Activated T-helper 17 cell treated with anti-CD3 and anti-CD28 coated beads, Interleukin-2, amount 50 U/mL, for 72 hours (primary cell): Measurements from ENCODE around the gene SOX14. TPM values are rescaled to one million over a fixed set of nuclear protein-coding genes. Genes with fewer than 3 reads are reported as not detected.

ENCODE experiments used
- ATAC-seq: fragments of 150-1000 bp; cut with Tn5 transposase; replicated peaks from 2 replicates; pipeline ENCODE4 v1.10.0; 2021; ENCODE audit warnings: mild to moderate bottlenecking, moderate library complexity
- H3K27ac Mint-ChIP-seq: one replicate; pipeline ENCODE4 v1.8.0; 2022; ENCODE audit warnings: mixed read lengths
- H3K27me3 Mint-ChIP-seq: one replicate; pipeline ENCODE4 v1.8.0; 2022; ENCODE audit warnings: mixed read lengths
- H3K36me3 Mint-ChIP-seq: one replicate; pipeline ENCODE4 v1.8.0; 2022; ENCODE audit warnings: low read depth, mild to moderate bottlenecking, mixed read lengths
- H3K4me1 Mint-ChIP-seq: one replicate; pipeline ENCODE4 v1.8.0; 2022; ENCODE audit warnings: mixed read lengths
- H3K4me3 Mint-ChIP-seq: one replicate; pipeline ENCODE4 v1.8.0; 2022; ENCODE audit warnings: mild to moderate bottlenecking, mixed read lengths
- H3K9me3 Mint-ChIP-seq: one replicate; pipeline ENCODE4 v1.8.0; 2022; ENCODE audit warnings: mixed read lengths
- total RNA-seq, 2 donors: library from RNA; stranded (reverse); gene quantifications; one replicate each; pipeline ENCODE4 v1.2.3, GENCODE V29; 2022

The SOX14 gene
- total RNA-seq, 2 donors from 2014 or later = not detected

- no peaks in the 10 kb centered on the region for H3K9me3 Mint-ChIP-seq
- no peak overlapping the region for H3K27ac Mint-ChIP-seq
- H3K4me3 Mint-ChIP-seq = no peak overlapping the region
- no peaks in the 10 kb centered on the region for H3K36me3 Mint-ChIP-seq
- ATAC-seq = no peak
- H3K27me3 Mint-ChIP-seq = peaks cover 70% of the 10 kb centered on the region
- no peaks in the 10 kb centered on the region for H3K4me1 Mint-ChIP-seq
These were observed 621 bp downstream of the SOX14 start for GRCh38 chr3:137764563-137765309.

GRCh38 chr3:137765310-137766033 is 1.4 kb downstream of the SOX14 start:
- no peaks in the 10 kb centered on the region for H3K4me1 Mint-ChIP-seq
- peaks cover 67% of the 10 kb centered on the region for H3K27me3 Mint-ChIP-seq
- H3K4me3 Mint-ChIP-seq = no peak overlapping the region
- no peak for ATAC-seq
- no peak overlapping the region for H3K27ac Mint-ChIP-seq
- H3K36me3 Mint-ChIP-seq = no peaks in the 10 kb centered on the region
- H3K9me3 Mint-ChIP-seq = no peaks in the 10 kb centered on the region

GRCh38 chr3:137766041-137766875 is 2.1 kb downstream of the SOX14 start:
- Mint-ChIP-seq H3K36me3 (no peaks in the 10 kb centered on the region), H3K27ac (no peak overlapping the region), H3K4me1 (no peaks in the 10 kb centered on the region), H3K27me3 (peaks cover 60% of the 10 kb centered on the region), H3K9me3 (no peaks in the 10 kb centered on the region), H3K4me3 (no peak overlapping the region)
- ATAC-seq = no peak

GRCh38 chr3:137766876-137767537 is 2.9 kb downstream of the SOX14 start:
- Mint-ChIP-seq H3K27ac (no peak overlapping the region), H3K27me3 (peaks cover 60% of the 10 kb centered on the region), H3K9me3 (no peaks in the 10 kb centered on the region), H3K36me3 (no peaks in the 10 kb centered on the region), H3K4me3 (no peak overlapping the region), H3K4me1 (no peaks in the 10 kb centered on the region)
- no peak for ATAC-seq

GRCh38 chr3:137767538-137768360 is 3.6 kb downstream of the SOX14 start:
- Mint-ChIP-seq H3K4me1 (no peaks in the 10 kb centered on the region), H3K27me3 (peaks cover 60% of the 10 kb centered on the region), H3K9me3 (no peaks in the 10 kb centered on the region), H3K4me3 (no peak overlapping the region), H3K27ac (no peak overlapping the region), H3K36me3 (no peaks in the 10 kb centered on the region)
- ATAC-seq = no peak

- no peaks in the 10 kb centered on the region for H3K36me3 Mint-ChIP-seq
- H3K27me3 Mint-ChIP-seq = peaks cover 63% of the 10 kb centered on the region
- no peak overlapping the region for H3K4me3 Mint-ChIP-seq
- H3K9me3 Mint-ChIP-seq = no peaks in the 10 kb centered on the region
- H3K4me1 Mint-ChIP-seq = no peaks in the 10 kb centered on the region
- H3K27ac Mint-ChIP-seq = no peak overlapping the region
- ATAC-seq = no peak
These were observed 4.5 kb downstream of the SOX14 start for GRCh38 chr3:137768361-137769321.

GRCh38 chr3:137769322-137770065 is 5.4 kb downstream of the SOX14 start:
- no peaks in the 10 kb centered on the region for H3K36me3 Mint-ChIP-seq
- ATAC-seq = no peak
- no peak overlapping the region for H3K4me3 Mint-ChIP-seq
- H3K27me3 Mint-ChIP-seq = peaks cover 65% of the 10 kb centered on the region
- no peaks in the 10 kb centered on the region for H3K9me3 Mint-ChIP-seq
- H3K4me1 Mint-ChIP-seq = no peaks in the 10 kb centered on the region
- no peak overlapping the region for H3K27ac Mint-ChIP-seq

- Mint-ChIP-seq H3K4me3 (no peak overlapping the region), H3K4me1 (no peaks in the 10 kb centered on the region), H3K27me3 (peaks cover 64% of the 10 kb centered on the region), H3K27ac (no peak overlapping the region), H3K9me3 (no peaks in the 10 kb centered on the region), H3K36me3 (no peaks in the 10 kb centered on the region)
- ATAC-seq = no peak
These were observed 6.1 kb downstream of the SOX14 start for GRCh38 chr3:137770066-137770834.

- no peak for ATAC-seq
- H3K9me3 Mint-ChIP-seq = no peaks in the 10 kb centered on the region
- no peak overlapping the region for H3K27ac Mint-ChIP-seq
- no peak overlapping the region for H3K4me3 Mint-ChIP-seq
- H3K36me3 Mint-ChIP-seq = no peaks in the 10 kb centered on the region
- H3K27me3 Mint-ChIP-seq = peaks cover 61% of the 10 kb centered on the region
- no peaks in the 10 kb centered on the region for H3K4me1 Mint-ChIP-seq
These were observed 6.8 kb downstream of the SOX14 start for GRCh38 chr3:137770835-137771399.

GRCh38 chr3:137771401-137772213 is 7.5 kb downstream of the SOX14 start:
- ATAC-seq = no peak
- Mint-ChIP-seq H3K9me3 (no peaks in the 10 kb centered on the region), H3K4me1 (no peaks in the 10 kb centered on the region), H3K4me3 (peak overlapping the region; percentile 52), H3K27ac (no peak overlapping the region), H3K36me3 (no peaks in the 10 kb centered on the region), H3K27me3 (peaks cover 59% of the 10 kb centered on the region)
